Fibroblast of lung (primary cell): Measurements from ENCODE around the gene BMERB1.

Experiments
- CTCF ChIP-seq, 2 donors: IDR thresholded peaks in 1 of 2; conservative IDR thresholded peaks in 1 of 2; 1 replicate in 1 of 2; 2 replicates in 1 of 2; pipeline ENCODE4 v1.5.1; 2011 to 2012; ENCODE audit warnings: low read length in 2 of 2, control low read depth in 1 of 2, inconsistent platforms in 1 of 2, low read depth in 1 of 2, mild to moderate bottlenecking in 1 of 2
- EZH2 ChIP-seq: IDR thresholded peaks from 2 replicates; pipeline ENCODE4 v1.5.1; 2012; ENCODE audit warnings: low read length, control low read depth, mild to moderate bottlenecking; ENCODE audit errors: missing control alignments

GRCh38 chr16:15532825-15533224, 98.4 kb downstream of the BMERB1 start:
- TF ChIP-seq CTCF (conservative IDR thresholded peaks at IDR 0.05 in 1 of 2, IDR thresholded peaks at IDR 0.05 in 1 of 2; ENCODE audit: low read depth in 1 of 2, low read length in 2 of 2) (no peak), EZH2 (no peak)
